Tibial artery (tissue), 4 donors: ENCODE measurements around the gene GPC6.

Experiments
- DNase-seq, 2 donors: peaks; one replicate each; pipeline ENCODE4 v3.0.0-alpha.2; 2019
- H3K27ac ChIP-seq, 2 donors: fragments of 200-600 bp; sonication (generic) in 1 of 2; 1 replicate in 1 of 2; 2 replicates in 1 of 2; pipeline ENCODE4 v1.5.1; 2018 to 2019; ENCODE audit warnings: mild to moderate bottlenecking in 1 of 2
- H3K27me3 ChIP-seq, 2 donors: fragments of 200-600 bp; sonication (generic) in 1 of 2; one replicate each; pipeline versions ENCODE4 v1.5.1 to v1.6.0; 2016 to 2019
- H3K36me3 ChIP-seq, 3 donors: fragments of 200-600 bp; sonication (generic) in 2 of 3; one replicate each; pipeline ENCODE4 v1.5.1; 2016 to 2019; ENCODE audit warnings: mild to moderate bottlenecking in 2 of 3
- H3K4me1 ChIP-seq, 4 donors: fragments of 200-600 bp; sonication (generic) in 2 of 4; 1 replicate in 3 of 4; 2 replicates in 1 of 4; pipeline ENCODE4 v1.5.1; 2016 to 2019
- H3K4me3 ChIP-seq, 2 donors: fragments of 200-600 bp; sonication (generic) in 1 of 2; 1 replicate in 1 of 2; 2 replicates in 1 of 2; pipeline ENCODE4 v1.5.1; 2018 to 2019; ENCODE audit warnings: mild to moderate bottlenecking in 2 of 2
- H3K9me3 ChIP-seq, 3 donors: fragments of 200-600 bp; sonication (generic) in 1 of 3; one replicate each; pipeline ENCODE4 v1.5.1; 2016 to 2019
- CTCF ChIP-seq, 2 experiments: fragments of 200-600 bp in 1 of 2; fragments of 450-650 bp in 1 of 2; IDR thresholded peaks; one replicate each; pipeline ENCODE4 v1.5.1; 2017 to 2019; ENCODE audit warnings: antibody characterized with exemption in 2 of 2, mild to moderate bottlenecking in 1 of 2, moderate library complexity in 1 of 2
- intact Hi-C: fragments of 100-400 bp; cut with DNase I; formaldehyde crosslinking; loops from one replicate; pipeline ENCODE4 v1.15.0; 2023; ENCODE audit warnings: low total_unique reads

Gene GPC6

DNA sequence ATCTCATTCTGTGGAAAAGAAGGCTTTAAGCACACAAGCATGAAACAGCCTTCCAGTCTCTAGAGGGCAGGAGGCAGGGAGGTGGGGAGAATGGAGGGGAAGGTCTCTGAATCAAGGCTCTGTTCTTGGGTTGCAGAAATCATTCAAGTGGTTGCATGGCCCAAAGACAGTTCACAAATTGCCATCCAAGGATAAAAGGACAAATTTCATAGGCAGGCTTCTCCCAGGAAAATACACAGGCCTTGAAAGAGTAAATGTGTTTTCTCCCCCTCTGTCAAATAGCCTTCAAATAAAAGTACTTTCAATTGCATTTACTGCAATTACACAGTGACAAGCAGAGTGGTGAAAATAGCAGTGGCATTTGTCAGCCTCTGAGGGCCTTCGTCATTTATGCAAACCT is 802.0 kb downstream of the GPC6 start:
- no peaks in the 10 kb centered on the region for H3K4me1 ChIP-seq
- intact Hi-C loops = no loop called here
- no peak for DNase-seq
- H3K4me3 ChIP-seq = no peak overlapping the region
- no peaks in the 10 kb centered on the region for H3K9me3 ChIP-seq
- no peaks in the 10 kb centered on the region for H3K36me3 ChIP-seq
- no peak for TF ChIP-seq CTCF (IDR thresholded peaks at IDR 0.05)
- H3K27me3 ChIP-seq = no peaks in the 10 kb centered on the region
- H3K27ac ChIP-seq = no peak overlapping the region

GRCh38 chr13:94030415-94031119 is 804.0 kb downstream of the GPC6 start:
- TF ChIP-seq CTCF (IDR thresholded peaks at IDR 0.05) = no peak
- Histone ChIP-seq H3K27me3 (no peaks in the 10 kb centered on the region), H3K27ac (no peak overlapping the region), H3K9me3 (no peaks in the 10 kb centered on the region), H3K36me3 (no peaks in the 10 kb centered on the region), H3K4me1 (no peaks in the 10 kb centered on the region), H3K4me3 (no peak overlapping the region)
- DNase-seq = no peak
- intact Hi-C loops = no loop called here

GRCh38 chr13:94031609-94032008 is 805.0 kb downstream of the GPC6 start:
- Histone ChIP-seq H3K4me1 (no peaks in the 10 kb centered on the region), H3K4me3 (no peak overlapping the region), H3K27ac (no peak overlapping the region), H3K27me3 (no peaks in the 10 kb centered on the region), H3K9me3 (no peaks in the 10 kb centered on the region), H3K36me3 (no peaks in the 10 kb centered on the region)
- TF ChIP-seq CTCF (IDR thresholded peaks at IDR 0.05) = no peak
- intact Hi-C loops = no loop called here
- no peak for DNase-seq

GRCh38 chr13:94033098-94033497 is 806.5 kb downstream of the GPC6 start:
- intact Hi-C loops = no loop called here
- Histone ChIP-seq H3K36me3 (no peaks in the 10 kb centered on the region), H3K9me3 (no peaks in the 10 kb centered on the region), H3K27me3 (no peaks in the 10 kb centered on the region), H3K27ac (no peak overlapping the region), H3K4me1 (no peaks in the 10 kb centered on the region), H3K4me3 (no peak overlapping the region)
- no peak for TF ChIP-seq CTCF (IDR thresholded peaks at IDR 0.05)
- DNase-seq = no peak

DNA sequence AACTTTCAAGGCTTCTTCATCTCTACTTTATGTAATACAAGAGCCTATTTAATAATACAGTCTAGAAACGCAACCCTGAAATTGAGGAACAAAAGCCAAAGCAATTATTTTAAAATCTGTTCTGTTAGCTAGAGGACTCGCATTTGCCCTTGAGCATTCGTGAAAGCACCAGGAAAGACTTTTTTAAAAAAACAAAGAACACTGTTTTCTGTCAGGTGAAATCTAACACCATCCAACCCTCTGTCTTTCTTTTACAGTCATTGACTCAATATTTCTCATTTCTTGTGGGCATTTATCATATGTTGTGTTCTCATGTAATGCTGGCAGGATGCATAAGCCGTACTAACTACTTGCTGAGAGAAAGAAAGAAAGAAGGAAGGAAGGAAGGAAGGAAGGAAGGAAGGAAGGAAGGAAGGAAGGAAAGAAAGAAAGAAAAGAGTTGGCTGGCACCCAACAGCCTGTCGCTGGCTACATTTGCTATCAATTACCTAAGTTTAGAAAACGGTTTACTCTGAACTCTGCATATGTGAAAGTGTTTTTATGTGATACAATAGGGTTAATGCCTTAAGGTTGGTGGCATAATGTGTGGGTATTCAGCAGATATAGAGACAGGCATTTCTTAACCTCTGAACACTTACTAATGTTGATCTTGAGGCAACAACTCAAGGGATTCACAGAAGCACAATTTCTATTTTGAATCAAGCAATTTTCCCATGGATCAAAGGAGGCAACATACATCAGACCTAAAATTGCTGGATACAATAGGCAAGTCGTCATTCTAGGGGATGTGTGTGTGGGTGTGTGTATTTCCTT is 807.4 kb downstream of the GPC6 start:
- no peaks in the 10 kb centered on the region for H3K36me3 ChIP-seq
- no peaks in the 10 kb centered on the region for H3K4me1 ChIP-seq
- H3K4me3 ChIP-seq = no peak overlapping the region
- H3K27ac ChIP-seq = no peak overlapping the region
- no peaks in the 10 kb centered on the region for H3K27me3 ChIP-seq
- DNase-seq = no peak
- no peaks in the 10 kb centered on the region for H3K9me3 ChIP-seq
- intact Hi-C loops = no loop called here
- no peak for TF ChIP-seq CTCF (IDR thresholded peaks at IDR 0.05)
